GM18508 (cell line): ENCODE data around the gene AFAP1.

Experiments
- ATAC-seq: cut with Tn5 transposase; IDR thresholded peaks from one replicate; pipeline ENCODE4 v1.9.1; 2021; ENCODE audit warnings: moderate number of reproducible peaks; ENCODE audit not compliant: insufficient read depth, unreplicated experiment

AFAP1 gene

DNA sequence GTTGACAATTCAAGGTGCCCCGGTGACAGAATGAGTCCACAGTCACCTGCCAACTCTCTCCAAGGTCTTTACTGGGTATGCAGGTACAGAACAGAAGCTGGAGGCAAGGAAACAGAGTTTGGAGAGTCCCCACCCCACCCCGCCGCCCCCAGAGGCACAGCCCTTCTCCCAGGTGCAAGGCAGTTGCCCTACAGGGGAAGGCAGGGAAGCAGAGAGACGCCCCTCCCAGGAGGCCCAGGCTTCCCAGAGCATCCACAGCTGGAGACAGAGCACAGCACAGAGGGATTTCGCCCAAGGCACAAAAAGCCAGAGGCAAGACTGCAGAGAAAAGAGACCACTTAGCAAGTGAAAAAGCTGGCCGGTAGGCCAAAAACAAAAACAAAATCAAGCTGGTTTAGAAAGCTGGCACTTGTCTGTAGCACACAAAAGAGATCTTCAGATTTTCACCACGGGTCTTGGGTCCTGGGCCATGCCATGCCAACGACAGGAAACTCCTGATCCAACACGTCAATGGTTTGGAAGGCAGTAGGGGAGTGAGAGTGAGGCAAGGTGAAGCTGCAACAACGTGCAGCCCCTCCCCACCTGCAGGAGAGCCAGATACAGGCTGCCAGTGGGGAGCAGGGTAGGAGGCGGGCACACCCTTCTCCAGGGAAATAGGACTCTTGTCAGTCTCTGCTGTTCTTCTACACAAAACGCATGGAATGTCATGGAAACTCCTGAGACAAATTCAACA lies 113.3 kb downstream of the AFAP1 start:
- no peak for ATAC-seq

GRCh38 chr4:7824218-7824617 lies 115.4 kb downstream of the AFAP1 start:
- ATAC-seq = no peak

DNA sequence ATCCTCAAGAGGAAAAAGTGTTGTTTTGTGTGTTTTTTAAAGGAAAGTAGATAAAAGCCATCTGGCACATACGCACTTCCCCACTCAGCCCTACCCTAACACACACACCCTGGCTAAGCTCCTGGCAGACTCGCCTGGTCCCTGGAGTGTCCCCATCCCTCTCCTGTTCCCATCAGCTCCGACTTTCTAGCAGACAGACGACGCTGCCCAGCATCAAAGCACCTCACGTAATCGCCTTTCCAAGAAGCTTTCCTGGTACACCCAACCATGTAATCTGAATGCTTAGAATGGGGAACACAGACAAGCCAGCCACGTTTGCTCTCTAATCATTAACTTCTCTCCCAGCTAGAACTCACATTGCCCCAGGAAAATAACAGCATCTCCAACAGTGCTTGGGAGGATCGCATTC lies 116.2 kb downstream of the AFAP1 start:
- no peak for ATAC-seq

DNA sequence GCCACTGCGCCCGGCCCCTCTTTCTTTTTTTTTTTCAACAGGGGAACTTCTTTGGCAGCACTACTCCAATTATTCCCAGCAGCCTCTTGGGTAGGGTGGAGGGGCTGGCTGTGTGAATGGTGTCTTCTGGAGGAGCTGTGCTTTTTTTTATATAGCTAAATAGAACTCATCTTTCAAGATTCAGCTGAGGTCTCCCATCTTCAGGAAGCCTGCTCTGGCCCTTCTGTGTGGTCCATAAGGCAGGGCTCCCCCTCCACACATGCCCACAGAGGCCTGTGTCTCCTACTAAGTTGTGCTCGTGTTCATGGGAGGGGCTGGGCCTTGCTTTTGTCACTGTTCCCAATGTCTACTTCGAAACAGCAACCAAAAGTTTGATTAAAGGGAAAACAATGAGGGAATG lies 116.8 kb downstream of the AFAP1 start:
- no peak for ATAC-seq

DNA sequence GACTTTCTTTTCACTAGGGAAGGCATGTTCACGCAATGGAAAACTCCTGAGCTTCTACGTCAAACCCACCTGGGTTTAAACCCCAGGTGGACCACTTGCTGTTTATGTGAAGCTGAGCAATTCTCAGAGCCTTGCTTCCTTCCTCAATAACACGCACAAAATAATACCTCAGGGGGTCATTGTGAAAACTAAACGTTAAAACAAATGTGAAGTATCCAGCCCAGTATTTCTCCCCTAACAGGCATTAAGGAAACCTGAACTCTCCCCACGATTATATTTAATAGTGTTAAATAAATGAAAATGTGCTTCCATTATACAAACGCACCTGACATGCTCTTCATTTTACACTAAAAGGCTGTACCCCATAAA lies 117.5 kb downstream of the AFAP1 start:
- no peak for ATAC-seq

GRCh38 chr4:7821245-7822136 lies 118.2 kb downstream of the AFAP1 start:
- no peak for ATAC-seq

DNA sequence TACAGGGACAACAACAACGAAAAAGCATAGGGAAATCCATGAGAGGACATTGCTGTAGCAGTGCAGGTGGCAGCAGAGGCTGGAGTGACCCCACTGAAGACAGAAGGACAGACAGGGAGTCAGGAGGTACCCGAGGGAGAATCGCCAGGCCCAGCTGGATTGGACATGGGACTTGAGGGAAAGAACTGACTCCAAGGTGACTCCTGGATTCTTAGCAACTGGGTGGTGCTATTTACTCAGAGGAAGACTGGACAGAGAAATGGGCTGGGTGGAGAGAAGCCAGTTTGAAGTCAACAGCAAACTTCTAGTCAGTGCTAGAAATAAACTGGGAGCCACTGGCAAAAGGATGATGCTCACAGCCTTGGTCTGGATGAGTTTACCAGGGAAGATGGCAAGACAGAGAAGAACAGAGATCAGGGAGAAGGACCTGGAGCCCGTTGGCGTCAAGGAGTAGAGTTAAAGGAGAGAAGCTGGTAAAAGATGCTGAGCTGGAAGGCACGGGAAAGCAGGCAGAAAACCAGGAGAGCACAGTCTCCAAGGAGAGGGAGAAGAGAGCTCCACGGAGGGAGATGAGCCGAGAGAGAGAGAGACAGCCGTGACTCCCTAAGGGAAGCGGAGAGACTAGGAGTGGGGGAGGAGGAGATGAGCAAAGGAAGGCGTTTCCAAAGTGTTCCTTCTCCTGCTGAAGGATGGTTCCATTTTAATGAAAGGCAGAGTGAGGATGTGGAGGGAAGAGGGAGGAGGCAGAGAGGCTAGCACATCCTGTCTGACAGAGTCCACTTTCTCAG lies 119.4 kb downstream of the AFAP1 start:
- no peak for ATAC-seq

- no peak for ATAC-seq
Measured at GRCh38 chr4:7819446-7819845, 120.2 kb downstream of the AFAP1 start.

DNA sequence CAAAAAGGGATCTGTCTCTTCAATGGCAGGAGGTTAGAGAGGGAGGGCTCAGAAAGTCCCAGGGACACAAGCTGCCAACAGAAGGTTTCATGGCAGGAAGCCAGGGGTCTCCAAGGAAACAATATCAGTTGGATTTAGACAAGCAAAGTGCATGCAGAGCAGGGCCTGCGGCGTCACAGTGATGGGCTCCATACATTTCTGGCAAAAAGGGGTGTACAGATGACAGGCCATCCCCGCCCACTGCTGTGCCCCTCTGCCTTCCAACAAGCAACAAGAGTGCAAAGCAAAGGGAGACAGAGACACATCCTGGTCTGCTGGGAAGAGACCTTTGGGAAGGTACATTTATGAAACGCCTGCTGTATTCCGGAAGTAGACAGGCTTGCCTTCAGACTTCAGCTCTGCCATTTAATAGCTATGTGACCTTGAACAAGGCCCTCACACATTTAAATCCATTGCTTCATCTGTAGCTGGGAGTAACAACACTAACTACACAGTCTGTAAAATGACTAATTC lies 121.2 kb downstream of the AFAP1 start:
- no peak for ATAC-seq

DNA sequence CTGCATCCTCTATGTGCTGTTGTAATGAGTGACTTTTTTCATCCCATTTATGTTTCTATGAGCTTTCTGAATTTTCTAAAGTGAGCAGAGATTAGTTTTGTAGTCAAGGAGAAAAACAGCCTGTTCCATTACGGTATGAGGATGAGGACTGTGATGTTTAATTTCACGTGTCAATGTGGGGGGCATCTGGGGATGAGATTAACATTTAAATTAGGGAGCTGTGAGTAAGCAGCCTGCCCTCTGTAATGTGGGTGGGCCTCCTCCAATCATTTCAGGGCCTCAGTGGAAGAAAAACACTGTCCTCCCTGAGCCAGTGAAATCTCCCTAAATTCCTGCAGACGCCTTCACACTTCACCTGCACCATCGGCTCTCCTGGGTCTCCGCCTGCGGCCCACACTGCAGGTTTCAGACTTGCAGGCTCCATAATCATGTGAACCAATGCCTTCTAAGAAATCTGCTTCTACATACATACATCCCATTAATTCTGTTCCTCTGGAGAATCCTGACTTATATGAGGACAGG lies 121.7 kb downstream of the AFAP1 start:
- ATAC-seq = no peak

GRCh38 chr4:7816771-7817170 lies 122.9 kb downstream of the AFAP1 start:
- no peak for ATAC-seq

DNA sequence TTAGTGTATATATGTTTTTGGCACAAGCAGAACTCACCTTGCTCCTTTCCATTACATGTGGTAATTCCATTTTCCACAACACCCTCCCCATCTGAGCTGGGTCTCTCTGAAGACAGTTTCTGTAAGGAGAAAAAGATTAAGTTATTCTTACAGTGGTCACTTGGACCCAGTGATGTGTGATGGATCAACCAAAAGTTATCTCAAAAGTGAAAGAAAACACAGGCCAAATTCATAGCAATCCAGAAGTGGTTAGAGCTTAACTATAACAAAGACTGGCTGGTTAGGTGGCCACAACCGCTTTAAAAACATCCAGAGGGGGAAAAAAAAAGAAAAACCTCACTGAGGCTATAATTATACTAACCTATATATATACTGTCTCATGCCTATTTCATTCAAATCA lies 123.7 kb downstream of the AFAP1 start:
- no peak for ATAC-seq

GRCh38 chr4:7815562-7815961 lies 124.1 kb downstream of the AFAP1 start:
- no peak for ATAC-seq

GRCh38 chr4:7814451-7814850 lies 125.2 kb downstream of the AFAP1 start:
- no peak for ATAC-seq

DNA sequence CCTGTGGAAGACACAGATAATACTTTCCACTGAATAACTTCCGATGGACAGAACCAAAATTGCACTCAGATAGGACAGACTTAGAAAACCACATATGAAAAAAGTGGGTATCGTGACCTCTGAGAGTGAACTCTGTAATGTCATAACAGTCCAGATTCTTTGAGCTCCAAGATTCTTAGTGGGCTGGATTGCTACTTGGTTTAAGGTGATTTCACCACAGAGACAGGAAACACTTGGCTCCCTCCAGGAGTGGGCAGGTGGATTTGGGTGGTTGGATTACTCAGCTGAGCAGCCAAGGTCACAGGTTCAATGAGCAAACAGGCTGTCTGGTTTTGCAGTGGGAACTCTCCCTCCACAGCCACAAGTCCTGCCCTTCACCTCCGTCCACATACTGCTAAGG lies 126.0 kb downstream of the AFAP1 start:
- ATAC-seq = no peak

DNA sequence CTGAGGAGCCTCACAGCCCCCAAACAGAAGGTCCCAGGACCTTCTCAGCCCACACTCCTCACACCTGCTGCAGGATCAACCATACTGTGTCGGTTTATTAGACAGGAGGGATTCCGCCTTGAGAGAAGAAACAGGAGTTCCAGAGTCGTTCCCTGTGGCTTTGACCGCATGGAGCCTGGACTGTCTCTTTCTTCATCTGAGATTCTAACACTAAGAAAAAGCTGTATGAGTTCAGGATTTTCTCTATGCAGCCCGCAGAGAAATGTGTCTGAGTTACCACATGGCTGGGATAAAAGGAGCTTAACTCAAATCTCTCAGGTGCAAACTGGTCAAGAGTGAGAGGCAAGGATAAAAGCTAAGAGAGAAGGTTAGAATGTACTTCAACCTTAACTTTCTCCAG lies 126.7 kb downstream of the AFAP1 start:
- no peak for ATAC-seq

GRCh38 chr4:7812231-7812857 lies 127.3 kb downstream of the AFAP1 start:
- ATAC-seq = no peak

GRCh38 chr4:7811536-7812191 lies 128.0 kb downstream of the AFAP1 start:
- no peak for ATAC-seq

DNA sequence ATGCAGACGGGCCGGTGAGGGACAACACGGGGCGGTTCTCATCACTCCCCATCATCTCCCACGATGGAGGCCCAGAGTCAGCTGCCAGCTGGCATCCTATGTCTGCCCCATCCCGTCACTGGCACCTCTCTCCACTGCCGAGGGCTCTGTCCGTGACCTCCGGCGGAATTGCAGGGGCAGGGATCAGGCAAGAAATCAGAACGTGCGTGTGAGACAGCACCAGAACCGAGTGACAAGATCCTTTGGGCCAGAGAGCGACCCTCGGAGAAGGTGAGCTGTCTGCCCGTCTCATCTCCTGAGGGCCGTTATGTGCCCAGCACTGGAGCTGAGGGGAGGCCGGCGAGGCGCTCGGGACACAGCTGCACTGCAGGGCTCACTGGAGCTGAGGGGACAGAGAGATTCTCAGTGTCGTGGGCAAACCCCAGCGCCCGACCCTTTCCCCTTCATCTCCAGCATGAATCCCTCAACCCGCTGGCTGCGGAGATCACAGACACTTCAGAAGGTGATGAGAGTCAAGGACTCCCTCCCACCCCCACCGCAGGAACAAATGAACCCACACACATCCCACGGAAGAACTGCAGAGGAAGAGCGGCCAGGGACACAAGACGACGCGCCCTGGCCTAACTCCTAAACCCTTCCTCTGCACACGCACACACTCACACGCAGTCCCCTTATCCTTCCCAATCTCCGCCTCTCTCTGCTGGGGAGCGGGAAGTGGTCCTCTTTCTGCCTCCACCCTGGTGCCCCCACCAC lies 128.7 kb downstream of the AFAP1 start:
- no peak for ATAC-seq
